Sigmoid colon (tissue), 4 donors: ENCODE results near the gene GJB1.

Source experiments
- EP300 ChIP-seq, 4 donors: sonication (generic); formaldehyde crosslinking; IDR thresholded peaks; one replicate each; pipeline ENCODE4 v1.6.1; 2017; ENCODE audit warnings: antibody characterized with exemption in 4 of 4
- POLR2A ChIP-seq, 2 donors: fragments of 450-650 bp; IDR thresholded peaks; one replicate each; pipeline ENCODE4 v1.6.1; 2016; ENCODE audit warnings: antibody characterized with exemption in 2 of 2, mild to moderate bottlenecking in 2 of 2, moderate library complexity in 2 of 2

- TF ChIP-seq POLR2A (IDR thresholded peaks at IDR 0.05) (no peak), EP300 (IDR thresholded peaks at IDR 0.05) (no peak)
Observed at GRCh38 chrX:71241301-71241700, 18.3 kb downstream of the GJB1 start.
